DOHH2 (cell line): ENCODE data around the gene DNAJB5.
"Not testable (repeated sequence)": the region's sequence is repeated elsewhere in the genome, so short reads cannot be mapped to it uniquely, and the experiment has no call there.

Experiments used
- H3F3A ChIP-seq: fragments of 200-600 bp; sonication (generic), shearing (Covaris generic); 2 replicates; pipeline ENCODE4 v1.6.0; 2016; ENCODE audit warnings: antibody characterized with exemption, mild to moderate bottlenecking; ENCODE audit not compliant: control insufficient read depth, insufficient read depth
- H3K27ac ChIP-seq: fragments of 200-600 bp; sonication (generic); 2 replicates; pipeline ENCODE4 v1.5.1; 2014; ENCODE audit warnings: low read depth, mild to moderate bottlenecking, low read length, moderate library complexity
- H3K27me3 ChIP-seq: fragments of 200-600 bp; sonication (generic); 2 replicates; pipeline ENCODE4 v1.6.1; 2014; ENCODE audit warnings: mild to moderate bottlenecking, low read length, mixed read lengths; ENCODE audit not compliant: control insufficient read depth
- H3K36me3 ChIP-seq: fragments of 200-600 bp; sonication (generic); 2 replicates; pipeline ENCODE4 v1.6.1; 2014; ENCODE audit warnings: mild to moderate bottlenecking, low read length, moderate library complexity, mixed read lengths; ENCODE audit not compliant: control insufficient read depth
- H3K4me1 ChIP-seq: fragments of 200-600 bp; sonication (generic); 2 replicates; pipeline ENCODE4 v1.6.1; 2014; ENCODE audit warnings: mild to moderate bottlenecking, low read length, mixed read lengths; ENCODE audit not compliant: control insufficient read depth
- H3K4me2 ChIP-seq: fragments of 200-600 bp; sonication (generic); 2 replicates; pipeline ENCODE4 v1.6.0; 2014; ENCODE audit warnings: mild to moderate bottlenecking, low read length, moderate library complexity
- H3K4me3 ChIP-seq: fragments of 200-600 bp; sonication (generic); 2 replicates; pipeline ENCODE4 v1.5.1; 2014; ENCODE audit warnings: mild to moderate bottlenecking, low read length, mixed read lengths
- H3K79me2 ChIP-seq: fragments of 200-600 bp; sonication (generic); 2 replicates; pipeline ENCODE4 v1.6.1; 2014; ENCODE audit warnings: mild to moderate bottlenecking, low read length, mixed read lengths; ENCODE audit not compliant: control insufficient read depth
- H3K9me2 ChIP-seq: fragments of 200-600 bp; sonication (generic); replicated peaks from 2 replicates; pipeline ENCODE4 v1.6.1; 2014; ENCODE audit warnings: mild to moderate bottlenecking, low read length, mixed read lengths; ENCODE audit not compliant: control insufficient read depth
- H3K9me3 ChIP-seq: fragments of 200-600 bp; sonication (generic); 2 replicates; pipeline ENCODE4 v1.6.1; 2014; ENCODE audit warnings: antibody characterized with exemption, low read length, mixed read lengths; ENCODE audit not compliant: control insufficient read depth, insufficient read depth
- H4K20me1 ChIP-seq: fragments of 200-600 bp; sonication (generic); 2 replicates; pipeline ENCODE4 v1.6.0; 2014; ENCODE audit warnings: low read depth, mild to moderate bottlenecking, antibody characterized with exemption, low read length, moderate library complexity; ENCODE audit not compliant: control insufficient read depth, insufficient read depth
- EZH2phosphoT487 ChIP-seq: fragments of 200-600 bp; sonication (generic); IDR thresholded peaks from 2 replicates; pipeline ENCODE4 v1.6.1; 2017; ENCODE audit warnings: borderline replicate concordance, mild to moderate bottlenecking, antibody characterized with exemption, low read length, moderate library complexity, mixed read lengths
- TF ChIP-seq, protein P1 (sequence below): fragments of 200-600 bp; sonication (generic); IDR thresholded peaks from one replicate; pipeline ENCODE4 v1.5.1; 2014; ENCODE audit warnings: antibody characterized with exemption, mild to moderate bottlenecking, low read depth, low read length; ENCODE audit not compliant: poor library complexity, severe bottlenecking

Gene DNAJB5

DNA sequence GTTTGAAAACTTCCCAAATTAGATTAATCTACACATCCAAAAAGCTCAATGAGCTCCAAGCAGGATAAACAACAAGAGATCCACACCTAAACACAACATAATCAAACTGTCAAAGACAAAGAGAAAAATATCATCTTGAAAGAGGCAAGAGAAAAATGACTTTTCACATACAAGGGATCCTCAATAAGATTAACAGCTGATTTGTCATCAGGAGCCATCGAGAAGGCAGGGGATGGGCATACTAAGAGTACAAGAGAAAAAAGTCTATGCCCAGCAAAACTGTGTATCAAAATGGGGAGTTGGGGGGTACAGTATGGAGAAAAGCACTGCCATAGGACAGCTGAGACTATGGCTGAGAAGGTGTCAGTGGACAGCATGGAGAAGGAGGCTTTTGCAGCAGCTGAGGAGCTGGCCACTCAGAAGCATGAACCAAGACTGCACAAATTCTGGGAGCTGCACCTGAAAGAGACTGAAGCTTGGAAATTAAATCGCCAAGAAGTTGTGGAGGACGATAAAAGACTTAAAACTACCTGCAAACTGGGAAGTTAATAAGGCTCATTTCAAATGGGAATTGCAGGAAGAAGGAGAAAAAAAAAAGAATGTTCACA, 20.9 kb downstream of the DNAJB5 start:
- TF ChIP-seq, protein P1, sequence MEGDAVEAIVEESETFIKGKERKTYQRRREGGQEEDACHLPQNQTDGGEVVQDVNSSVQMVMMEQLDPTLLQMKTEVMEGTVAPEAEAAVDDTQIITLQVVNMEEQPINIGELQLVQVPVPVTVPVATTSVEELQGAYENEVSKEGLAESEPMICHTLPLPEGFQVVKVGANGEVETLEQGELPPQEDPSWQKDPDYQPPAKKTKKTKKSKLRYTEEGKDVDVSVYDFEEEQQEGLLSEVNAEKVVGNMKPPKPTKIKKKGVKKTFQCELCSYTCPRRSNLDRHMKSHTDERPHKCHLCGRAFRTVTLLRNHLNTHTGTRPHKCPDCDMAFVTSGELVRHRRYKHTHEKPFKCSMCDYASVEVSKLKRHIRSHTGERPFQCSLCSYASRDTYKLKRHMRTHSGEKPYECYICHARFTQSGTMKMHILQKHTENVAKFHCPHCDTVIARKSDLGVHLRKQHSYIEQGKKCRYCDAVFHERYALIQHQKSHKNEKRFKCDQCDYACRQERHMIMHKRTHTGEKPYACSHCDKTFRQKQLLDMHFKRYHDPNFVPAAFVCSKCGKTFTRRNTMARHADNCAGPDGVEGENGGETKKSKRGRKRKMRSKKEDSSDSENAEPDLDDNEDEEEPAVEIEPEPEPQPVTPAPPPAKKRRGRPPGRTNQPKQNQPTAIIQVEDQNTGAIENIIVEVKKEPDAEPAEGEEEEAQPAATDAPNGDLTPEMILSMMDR, result no peak
- no peak for TF ChIP-seq EZH2phosphoT487
- H3K36me3 ChIP-seq, result no peaks in the 10 kb centered on the region
- no peak overlapping the region for H3K4me3 ChIP-seq
- H4K20me1 ChIP-seq, result no peaks in the 10 kb centered on the region
- no peaks in the 10 kb centered on the region for H3K79me2 ChIP-seq
- H3K9me2 ChIP-seq, result no peaks in the 10 kb centered on the region
- no peaks in the 10 kb centered on the region for H3K9me3 ChIP-seq
- no peaks in the 10 kb centered on the region for H3K4me1 ChIP-seq
- H3K4me2 ChIP-seq, result no peak overlapping the region
- H3K27ac ChIP-seq, result no peak overlapping the region
- H3K27me3 ChIP-seq, result no peaks in the 10 kb centered on the region
- H3F3A ChIP-seq, result no peaks in the 10 kb centered on the region

DNA sequence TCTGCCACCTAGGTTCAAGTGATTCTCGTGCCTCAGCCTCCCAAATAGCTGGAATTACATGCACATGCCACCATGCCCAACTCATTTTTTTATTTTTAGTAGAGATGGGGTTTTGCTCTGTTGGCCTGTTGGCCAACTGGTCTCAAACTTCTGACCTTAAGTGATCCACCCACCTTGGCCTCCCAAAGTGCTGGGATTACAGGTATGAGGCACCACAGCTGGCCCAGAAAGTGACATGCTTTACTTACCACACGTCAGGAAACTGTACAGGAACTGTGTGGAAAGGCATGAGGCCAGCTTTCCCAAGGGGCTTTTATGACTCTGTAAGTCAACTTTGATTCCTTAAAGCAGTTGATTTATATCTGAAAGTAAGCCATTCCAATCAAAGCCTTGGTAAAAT, 25.0 kb downstream of the DNAJB5 start:
- Histone ChIP-seq H3F3A (no peaks in the 10 kb centered on the region), H4K20me1 (no peaks in the 10 kb centered on the region), H3K9me2 (no peaks in the 10 kb centered on the region), H3K27ac (no peak overlapping the region), H3K36me3 (no peaks in the 10 kb centered on the region), H3K4me2 (no peak overlapping the region), H3K27me3 (no peaks in the 10 kb centered on the region), H3K79me2 (no peaks in the 10 kb centered on the region), H3K4me1 (no peaks in the 10 kb centered on the region), H3K9me3 (no peaks in the 10 kb centered on the region), H3K4me3 (no peak overlapping the region)
- no peak for TF ChIP-seq EZH2phosphoT487
- TF ChIP-seq, protein P1, result no peak

DNA sequence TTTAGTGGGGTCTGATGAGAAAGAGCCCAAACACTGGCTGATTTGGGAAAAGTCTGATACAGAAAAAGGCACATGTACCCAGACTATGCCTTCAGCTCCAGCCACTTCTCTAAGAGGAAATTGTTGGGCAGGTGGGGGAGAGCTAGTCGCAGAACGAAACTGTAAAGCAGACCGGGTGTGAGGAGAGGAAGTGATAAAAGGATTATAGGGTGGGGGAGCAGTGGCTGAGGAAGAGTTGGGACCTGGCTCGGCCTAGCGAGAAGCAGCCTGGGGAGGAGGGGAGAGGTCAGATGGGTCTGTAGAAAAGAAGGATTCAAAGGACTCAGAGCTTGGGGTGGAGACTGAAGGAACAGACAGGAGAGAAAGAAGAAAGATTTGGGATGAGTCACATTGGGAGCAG, 33.9 kb downstream of the DNAJB5 start:
- H3K36me3 ChIP-seq, H4K20me1 ChIP-seq: not testable (repeated sequence)

DNA sequence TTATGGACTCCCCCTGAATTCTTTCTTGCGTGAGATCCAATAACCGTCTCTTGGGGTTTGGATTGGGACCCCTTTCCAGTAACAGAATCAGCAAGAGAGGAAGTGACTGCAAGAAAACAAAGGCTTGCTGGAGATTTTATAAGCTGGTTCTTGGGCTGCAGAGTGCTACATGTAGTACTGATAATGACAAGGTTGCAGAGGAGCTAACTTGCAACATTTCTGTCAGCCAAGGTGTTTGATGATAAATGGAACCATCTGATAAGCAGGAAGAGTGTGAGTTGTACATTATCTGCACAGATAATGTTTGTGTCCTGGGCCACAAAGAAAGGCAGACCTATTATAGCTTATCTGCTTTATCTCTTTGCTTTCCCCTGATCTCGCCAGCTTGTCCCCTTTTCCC, 37.1 kb downstream of the DNAJB5 start:
- Histone ChIP-seq H3K27me3 (no peaks in the 10 kb centered on the region), H3K36me3 (no peaks in the 10 kb centered on the region), H3K27ac (no peak overlapping the region), H4K20me1 (no peaks in the 10 kb centered on the region), H3K4me2 (no peak overlapping the region), H3K79me2 (no peaks in the 10 kb centered on the region), H3K9me3 (no peaks in the 10 kb centered on the region), H3K4me3 (no peak overlapping the region), H3F3A (no peaks in the 10 kb centered on the region), H3K9me2 (no peaks in the 10 kb centered on the region), H3K4me1 (peaks cover 10% of the 10 kb centered on the region)
- TF ChIP-seq, protein P1, result no peak
- TF ChIP-seq EZH2phosphoT487, result no peak

More for the DNA sequence above, 33.9 kb downstream of the DNAJB5 start:
- H3K79me2 ChIP-seq, H3K4me2 ChIP-seq, H3K4me3 ChIP-seq, H3F3A ChIP-seq, H3K27ac ChIP-seq, H3K9me3 ChIP-seq, H3K27me3 ChIP-seq, H3K9me2 ChIP-seq, H3K4me1 ChIP-seq: not testable (repeated sequence)
